Liver (tissue), 3 donors: ENCODE measurements around the gene TPPP.

ENCODE experiments used
- CTCF ChIP-seq: fragments of 150-350 bp; IDR thresholded peaks from 2 replicates; pipeline ENCODE4 v1.5.1; 2017; ENCODE audit warnings: improper control_type of control experiment, low read depth, low read length; ENCODE audit not compliant: missing input control
- EGR1 ChIP-seq, 2 donors: IDR thresholded peaks; 2 replicates each; pipeline ENCODE4 v1.6.1; 2016 to 2018; ENCODE audit warnings: antibody characterized with exemption in 2 of 2, low read depth in 2 of 2
- GABPA ChIP-seq, 2 donors: IDR thresholded peaks in 1 of 2; conservative IDR thresholded peaks in 1 of 2; 2 replicates each; pipeline ENCODE4 v1.6.1; 2016; ENCODE audit warnings: antibody characterized with exemption in 2 of 2, mild to moderate bottlenecking in 1 of 2, moderate library complexity in 1 of 2
- RAD21 ChIP-seq, 2 donors: IDR thresholded peaks; 2 replicates each; pipeline ENCODE4 v1.6.1; 2016; ENCODE audit warnings: antibody characterized with exemption in 2 of 2, mild to moderate bottlenecking in 2 of 2
- SP1 ChIP-seq: IDR thresholded peaks from 2 replicates; pipeline ENCODE4 v1.6.1; 2018; ENCODE audit warnings: antibody characterized with exemption, mild to moderate bottlenecking
- TAF1 ChIP-seq: conservative IDR thresholded peaks from 2 replicates; pipeline ENCODE4 v1.6.1; 2016; ENCODE audit warnings: antibody characterized with exemption, mild to moderate bottlenecking
- YY1 ChIP-seq: IDR thresholded peaks from 2 replicates; pipeline ENCODE4 v1.6.1; 2016; ENCODE audit warnings: antibody characterized with exemption, mild to moderate bottlenecking
- ZBTB33 ChIP-seq: IDR thresholded peaks from 2 replicates; pipeline ENCODE4 v1.6.1; 2016; ENCODE audit warnings: antibody characterized with exemption
- donor health status: healthy.
- donor health status: healthy.

- TF ChIP-seq CTCF (no peak), YY1 (no peak), RAD21 (IDR thresholded peaks at IDR 0.05) (no peak), EGR1 (IDR thresholded peaks at IDR 0.05; ENCODE audit: low read depth in 2 of 2) (no peak), TAF1 (no peak), GABPA (IDR thresholded peaks at IDR 0.05 in 1 of 2, conservative IDR thresholded peaks at IDR 0.05 in 1 of 2) (no peak), ZBTB33 (no peak), SP1 (no peak)
Measured at GRCh38 chr5:665541-665955, 27.6 kb downstream of the TPPP start.
